Measurements from ENCODE around the gene ANKRD13B. TPM values are rescaled to one million over a fixed set of nuclear protein-coding genes. Genes with fewer than 3 reads are reported as not detected.
A peak's percentile ranks its signal among the peaks of the same experiment; 100 is the strongest.

Gene ANKRD13B
- total and polyA plus RNA-seq, 8 donors = 1.0 to 5.8 (median 3.5) TPM

GRCh38 chr17:29559640-29560039 is 33.3 kb upstream of the ANKRD13B start:
- H3K36me3 ChIP-seq = peaks cover 0 to 8% (median 5%) of the 10 kb centered on the region in 3 donors
- no peak for FAIRE-seq
- no peaks in the 10 kb centered on the region for H3K27me3 ChIP-seq
- ATAC-seq = no peak
- no peaks in the 10 kb centered on the region for H3K9me3 ChIP-seq
- H3K4me3 ChIP-seq = no peak overlapping the region
- WGBS, 2 donors = 93 to 95% methylated on average over 2 of the region's 2 CpGs
- TF ChIP-seq CTCF (IDR thresholded peaks at IDR 0.05) = no peak
- no peak overlapping the region for H3K27ac ChIP-seq
- intact Hi-C loops (cut with DNase I) = no loop called here
- DNase-seq = peak in 1 of 6 donors; percentile 5
- H3K4me1 ChIP-seq = peaks cover 4 to 22% (median 21%) of the 10 kb centered on the region in 3 donors

- FAIRE-seq = no peak
- Histone ChIP-seq H3K36me3 (peaks cover 0 to 8% (median 5%) of the 10 kb centered on the region in 3 donors), H3K27me3 (no peaks in the 10 kb centered on the region), H3K9me3 (no peaks in the 10 kb centered on the region), H3K27ac (peak overlapping the region in 1 of 4 donors; percentile 9), H3K4me3 (no peak overlapping the region), H3K4me1 (peaks cover 11 to 23% (median 18%) of the 10 kb centered on the region in 3 donors)
- peak in 2 of 4 donors; percentile 7 to 9 for ATAC-seq
- no peak for TF ChIP-seq CTCF (IDR thresholded peaks at IDR 0.05)
- WGBS, 2 donors = 83 to 89% methylated on average over 6 of the region's 6 CpGs
- DNase-seq = peak in 1 of 6 donors; percentile 11
- intact Hi-C loops (cut with DNase I) = no loop called here
Observed at GRCh38 chr17:29560316-29560715, 32.6 kb upstream of the ANKRD13B start.

GRCh38 chr17:29561554-29562517 is 31.1 kb upstream of the ANKRD13B start:
- intact Hi-C loops (cut with DNase I) = no loop called here
- FAIRE-seq = no peak
- Histone ChIP-seq H3K4me1 (peaks cover 5 to 18% (median 16%) of the 10 kb centered on the region in 3 donors), H3K36me3 (peaks cover 0 to 8% (median 5%) of the 10 kb centered on the region in 3 donors), H3K27me3 (no peaks in the 10 kb centered on the region), H3K9me3 (no peaks in the 10 kb centered on the region), H3K27ac (peak overlapping the region in 2 of 4 donors; percentile 22 to 44), H3K4me3 (no peak overlapping the region)
- TF ChIP-seq CTCF (IDR thresholded peaks at IDR 0.05) = no peak
- DNase-seq = peak in 2 of 6 donors; percentile 39 to 54
- ATAC-seq = no peak
- 85 to 90% methylated on average over 17 of the region's 17 CpGs for WGBS, 2 donors

GRCh38 chr17:29562615-29563014 is 30.3 kb upstream of the ANKRD13B start:
- ATAC-seq = no peak
- Histone ChIP-seq H3K4me3 (no peak overlapping the region), H3K27me3 (no peaks in the 10 kb centered on the region), H3K9me3 (no peaks in the 10 kb centered on the region), H3K36me3 (peaks cover 0 to 8% (median 5%) of the 10 kb centered on the region in 3 donors), H3K4me1 (peaks cover 0 to 16% (median 13%) of the 10 kb centered on the region in 3 donors), H3K27ac (no peak overlapping the region)
- 89 to 91% methylated on average over 18 of the region's 18 CpGs for WGBS, 2 donors
- no peak for FAIRE-seq
- peak in 2 of 6 donors; percentile 30 to 39 for DNase-seq
- intact Hi-C loops (cut with DNase I) = no loop called here
- TF ChIP-seq CTCF (IDR thresholded peaks at IDR 0.05) = no peak
